H1 (cell line): ENCODE measurements around the gene RBM10. TPM values are rescaled to one million over a fixed set of nuclear protein-coding genes. Genes with fewer than 3 reads are reported as not detected.

ENCODE experiments used
- CTCF ChIA-PET: fragments of 300-600 bp; sonication (Branson Sonifier 250); formaldehyde crosslinking; loops from one replicate; lab custom pipeline; 2021; ENCODE audit not compliant: partially characterized antibody; lab: Charles Lee
- POLR2A ChIA-PET: fragments of 300-600 bp; sonication (Branson Sonifier 250); formaldehyde crosslinking; loops from one replicate; lab custom pipeline; 2021; ENCODE audit warnings: inconsistent platforms; ENCODE audit not compliant: partially characterized antibody; lab: Charles Lee
- DNase-seq, 2 experiments: peaks; one replicate each; pipeline versions ENCODE4 v3.0.0 to v3.0.0-alpha.2; 2010 to 2022; ENCODE audit warnings: low spot score in 2 of 2, low read depth in 1 of 2, mixed read lengths in 1 of 2
- FAIRE-seq: peaks from 2 replicates; lab custom pipeline; 2011; peaks lifted over from hg19 to GRCh38; lab: Jason Lieb, UNC
- H2AFZ ChIP-seq: 2 replicates; pipeline ENCODE4 v1.8.1; 2012; ENCODE audit warnings: low read length, inconsistent platforms
- H2AK5ac ChIP-seq: 2 replicates; pipeline ENCODE4 v1.6.1; 2013; ENCODE audit warnings: low read depth, low read length
- H2BK120ac ChIP-seq: replicated peaks from 2 replicates; pipeline ENCODE3; 2013; ENCODE audit warnings: low read depth, low read length, inconsistent platforms
- H2BK12ac ChIP-seq: 2 replicates; pipeline ENCODE4 v1.6.1; 2013; ENCODE audit warnings: low read depth, low read length
- H2BK15ac ChIP-seq: 2 replicates; pipeline ENCODE4 v1.6.1; 2013; ENCODE audit warnings: low read length
- H2BK20ac ChIP-seq: 2 replicates; pipeline ENCODE4 v1.6.1; 2013; ENCODE audit warnings: low read length
- H2BK5ac ChIP-seq: 2 replicates; pipeline ENCODE4 v1.6.1; 2013; ENCODE audit warnings: low read depth, low read length
- H3K14ac ChIP-seq: 2 replicates; pipeline ENCODE4 v1.6.1; 2013; ENCODE audit warnings: inconsistent platforms; ENCODE audit not compliant: insufficient read length
- H3K18ac ChIP-seq: 2 replicates; pipeline ENCODE4 v1.6.1; 2013; ENCODE audit warnings: low read length; ENCODE audit errors: extremely low read depth
- H3K23ac ChIP-seq: 2 replicates; pipeline ENCODE4 v1.6.1; 2013; ENCODE audit warnings: inconsistent platforms; ENCODE audit not compliant: insufficient read length
- H3K23me2 ChIP-seq: 2 replicates; pipeline ENCODE4 v1.6.1; 2013; ENCODE audit warnings: low read depth, low read length
- H3K27ac ChIP-seq: 2 replicates; pipeline ENCODE4 v1.6.1; 2011; ENCODE audit warnings: low read depth, low read length, inconsistent platforms
- H3K27me3 ChIP-seq, 4 experiments: replicated peaks in 1 of 4; 1 replicate in 1 of 4; 2 replicates in 3 of 4; pipeline versions ENCODE4 v1.6.1 to v1.8.1; 2011 to 2013; ENCODE audit warnings: low read length in 3 of 4, mild to moderate bottlenecking in 3 of 4, inconsistent platforms in 2 of 4, mixed read lengths in 2 of 4, moderate library complexity in 1 of 4; ENCODE audit not compliant: control insufficient read depth in 3 of 4, insufficient read depth in 3 of 4; ENCODE audit errors: extremely low read depth in 1 of 4
- H3K36me3 ChIP-seq, 4 experiments: 2 replicates each; pipeline versions ENCODE4 v1.6.1 to v1.8.1; 2011 to 2013; ENCODE audit warnings: mild to moderate bottlenecking in 4 of 4, low read length in 3 of 4, moderate library complexity in 2 of 4, control low read depth in 1 of 4, inconsistent platforms in 1 of 4; ENCODE audit not compliant: insufficient read depth in 4 of 4, control insufficient read depth in 2 of 4
- H3K4ac ChIP-seq: replicated peaks from 2 replicates; pipeline ENCODE3; 2013; ENCODE audit warnings: low read length, low read depth, mixed read lengths, inconsistent platforms; ENCODE audit not compliant: insufficient read length
- H3K4me1 ChIP-seq, 4 experiments: replicated peaks in 1 of 4; 1 replicate in 1 of 4; 2 replicates in 3 of 4; pipeline versions ENCODE4 v1.6.1 to v1.8.1; 2011 to 2013; ENCODE audit warnings: low read length in 3 of 4, inconsistent platforms in 2 of 4, mixed read lengths in 1 of 4; ENCODE audit not compliant: insufficient read depth in 4 of 4, control insufficient read depth in 3 of 4
- H3K4me2 ChIP-seq, 2 experiments: 2 replicates each; pipeline versions ENCODE4 v1.6.1 to v1.8.1; 2011 to 2013; ENCODE audit warnings: low read depth in 2 of 2, low read length in 2 of 2, control low read depth in 1 of 2, inconsistent platforms in 1 of 2, mild to moderate bottlenecking in 1 of 2; ENCODE audit not compliant: insufficient read depth in 1 of 2
- H3K4me3 ChIP-seq, 4 experiments: fragments of 200-600, 300-600 bp in 1 of 4; sonication (generic), shearing (Covaris generic), sonication (Bioruptor Twin) in 1 of 4; 2 replicates each; pipeline versions ENCODE4 v1.5.1 to v1.8.1; 2011 to 2016; ENCODE audit warnings: low read length in 4 of 4, low read depth in 3 of 4, control low read depth in 2 of 4, inconsistent platforms in 2 of 4, mild to moderate bottlenecking in 2 of 4, mixed read lengths in 1 of 4, moderate library complexity in 1 of 4; ENCODE audit not compliant: insufficient read depth in 2 of 4; ENCODE audit errors: extremely low read depth in 1 of 4
- H3K56ac ChIP-seq: replicated peaks from 2 replicates; pipeline ENCODE3; 2013; ENCODE audit warnings: low read depth, mild to moderate bottlenecking, mixed read lengths, low read length, inconsistent platforms; ENCODE audit not compliant: insufficient read length
- H3K79me1 ChIP-seq: 2 replicates; pipeline ENCODE4 v1.6.1; 2013; ENCODE audit warnings: low read depth, low read length, control low read depth
- H3K79me2 ChIP-seq, 2 experiments: 2 replicates each; pipeline versions ENCODE4 v1.6.1 to v1.8.1; 2012 to 2013; ENCODE audit warnings: low read length in 2 of 2, mild to moderate bottlenecking in 2 of 2, inconsistent platforms in 1 of 2; ENCODE audit not compliant: insufficient read depth in 2 of 2, control insufficient read depth in 1 of 2
- H3K9ac ChIP-seq, 4 experiments: replicated peaks in 1 of 4; 1 replicate in 1 of 4; 2 replicates in 3 of 4; pipeline versions ENCODE4 v1.6.1 to v1.8.1; 2011 to 2013; ENCODE audit warnings: low read depth in 3 of 4, low read length in 3 of 4, control low read depth in 2 of 4, mild to moderate bottlenecking in 2 of 4, moderate library complexity in 2 of 4, inconsistent platforms in 1 of 4; ENCODE audit errors: extremely low read depth in 1 of 4
- H3K9me3 ChIP-seq, 2 experiments: 2 replicates each; pipeline versions ENCODE4 v1.6.1 to v1.8.1; 2012 to 2013; ENCODE audit warnings: mild to moderate bottlenecking in 2 of 2, moderate library complexity in 2 of 2, control low read depth in 1 of 2, inconsistent platforms in 1 of 2, low read depth in 1 of 2, low read length in 1 of 2, mixed read lengths in 1 of 2; ENCODE audit not compliant: insufficient read depth in 2 of 2
- H4K20me1 ChIP-seq, 2 experiments: replicated peaks in 1 of 2; 2 replicates each; pipeline versions ENCODE3 to v1.8.1; 2011 to 2013; ENCODE audit warnings: inconsistent platforms in 2 of 2, low read length in 2 of 2, mild to moderate bottlenecking in 1 of 2; ENCODE audit not compliant: insufficient read depth in 2 of 2, control insufficient read depth in 1 of 2
- H4K5ac ChIP-seq: 2 replicates; pipeline ENCODE4 v1.6.1; 2013; ENCODE audit warnings: low read length, low read depth, mixed read lengths, inconsistent platforms; ENCODE audit not compliant: insufficient read length
- H4K8ac ChIP-seq: 2 replicates; pipeline ENCODE4 v1.8.0; 2013; ENCODE audit warnings: mild to moderate bottlenecking, moderate library complexity, low read length, inconsistent platforms; ENCODE audit not compliant: insufficient read depth; ENCODE audit errors: extremely low read depth
- H4K91ac ChIP-seq: replicated peaks from 2 replicates; pipeline ENCODE3; 2013; ENCODE audit warnings: low read length, mixed read lengths, inconsistent platforms; ENCODE audit not compliant: insufficient read length
- BACH1 ChIP-seq: IDR thresholded peaks from 2 replicates; pipeline ENCODE4 v1.6.1; 2012; ENCODE audit warnings: low read length, improper control_type of control experiment
- CREB1 ChIP-seq: IDR thresholded peaks from 2 replicates; pipeline ENCODE4 v1.6.1; 2012; ENCODE audit warnings: inconsistent platforms
- GTF2F1 ChIP-seq: IDR thresholded peaks from 2 replicates; pipeline ENCODE4 v1.6.1; 2012; ENCODE audit warnings: low read depth, low read length, improper control_type of control experiment, borderline replicate concordance
- SIN3A ChIP-seq, 2 experiments: IDR thresholded peaks in 1 of 2; conservative IDR thresholded peaks in 1 of 2; 2 replicates each; pipeline ENCODE4 v1.6.1; 2011 to 2012; ENCODE audit warnings: low read length in 2 of 2, improper control_type of control experiment in 1 of 2, low read depth in 1 of 2, mild to moderate bottlenecking in 1 of 2
- SP4 ChIP-seq: IDR thresholded peaks from 2 replicates; pipeline ENCODE4 v1.6.1; 2012; ENCODE audit warnings: low read length, inconsistent platforms
- polyA plus RNA-seq, 7 experiments: library from polyadenylated mRNA; depleted of rRNA in 3 of 7; stranded (reverse) in 5 of 7; unstranded in 2 of 7; fragments of >200 nt in 5 of 7; fragments of 200-250 nt in 2 of 7; gene quantifications; 1 replicate in 5 of 7; 2 replicates in 1 of 7; 4 replicates in 1 of 7; pipeline versions ENCODE4 v1.2.1 to v1.2.3, GENCODE V29; 2011 to 2013; ENCODE audit warnings: missing spikeins in 2 of 7, mixed read lengths in 2 of 7
- total RNA-seq: library from RNA; stranded (reverse); fragmentation: NEBNext Ultra II Directional; extraction: Animal tissue kit (Norgen Biotek cat#: 25700); gene quantifications from 2 replicates; pipeline ENCODE4 v1.2.1, GENCODE V29; 2021

Gene RBM10
- total and polyA plus RNA-seq, 2 of the 8 experiments (the other 6 are each of a cell fraction or from before 2014, with no cell fraction given), result 35.7 to 64.0 TPM

DNA sequence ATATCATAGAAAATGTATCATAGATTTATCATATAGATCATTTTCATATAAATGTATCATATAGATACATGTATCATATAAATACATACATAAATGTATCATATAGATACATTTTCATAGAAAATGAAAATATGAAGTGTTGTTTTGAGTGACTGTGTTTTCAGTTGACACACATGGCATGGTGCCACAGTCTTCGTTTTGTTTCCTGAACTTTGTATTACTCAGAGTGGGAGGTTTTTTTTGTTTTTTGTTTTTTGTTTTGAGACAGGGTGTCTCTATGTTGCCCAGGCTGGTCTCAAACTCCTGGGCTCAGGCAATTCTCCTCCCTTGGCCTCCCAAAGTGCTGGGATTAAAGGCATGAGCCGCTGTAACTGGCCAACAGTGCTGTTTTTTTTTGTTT, 3.9 kb downstream of the RBM10 start (continued):
- no peak for TF ChIP-seq CREB1

DNA sequence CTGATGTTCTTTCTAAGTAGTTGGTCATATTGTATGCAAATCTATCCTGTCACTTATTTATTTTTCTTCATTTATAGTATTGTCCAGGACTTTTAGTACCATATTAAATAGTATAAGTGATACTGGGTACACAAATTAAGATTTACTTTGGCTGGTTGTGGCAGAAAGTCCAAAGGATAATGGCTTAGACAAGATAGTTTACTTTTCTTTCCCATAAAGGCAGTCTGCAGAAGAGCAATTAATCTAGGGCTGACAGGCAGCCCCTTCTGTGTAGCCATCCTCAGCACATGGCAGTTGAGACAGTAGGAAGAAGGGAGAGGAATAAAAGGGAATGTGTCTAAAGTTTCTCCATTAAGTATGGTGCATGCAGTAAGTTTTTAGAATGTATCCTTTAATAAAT, 6.4 kb downstream of the RBM10 start:
- peaks cover 0 to 16% (median 2%) of the 10 kb centered on the region in 4 experiments; a peak in 3 of 8 replicates for H3K36me3 ChIP-seq
- peaks cover 10 to 71% of the 10 kb centered on the region in 2 experiments for H3K79me2 ChIP-seq
- no peak overlapping the region for H2BK120ac ChIP-seq
- CTCF ChIA-PET, result interaction anchor here (1.3 kb wide), 1 partner anchor 19 kb away, joined by 5 read pairs; no protein-coding TSS in a partner anchor
- no peak overlapping the region for H3K4ac ChIP-seq
- H2AFZ ChIP-seq, result no peak overlapping the region
- H2BK15ac ChIP-seq, result no peak overlapping the region
- H2AK5ac ChIP-seq, result no peak overlapping the region
- H3K27me3 ChIP-seq, result no peaks in the 10 kb centered on the region
- TF ChIP-seq BACH1 (no peak), GTF2F1 (no peak), SP4 (no peak), SIN3A (conservative IDR thresholded peaks at IDR 0.05 in 1 of 2, IDR thresholded peaks at IDR 0.05 in 1 of 2; ENCODE audit: low read depth in 1 of 2, low read length in 2 of 2) (no peak), CREB1 (no peak)
- TF ChIP-seq, all 59 proteins: peak for 0
- Histone ChIP-seq H3K4me1 (peaks cover 0 to 3% (median 1%) of the 10 kb centered on the region in 4 experiments; a peak in 2 of 7 replicates), H3K4me3 (no peak overlapping the region), H3K14ac (no peak overlapping the region), H3K23me2 (peaks cover under 1% of the 10 kb centered on the region; the same call in 1 of the 2 replicates), H3K27ac (no peak overlapping the region), H3K79me1 (no peaks in the 10 kb centered on the region), H2BK20ac (no peak overlapping the region), H3K23ac (no peak overlapping the region), H3K9ac (no peak overlapping the region), H4K20me1 (peaks cover 6 to 8% of the 10 kb centered on the region in 2 experiments), H4K8ac (no peak overlapping the region), H3K18ac (no peak overlapping the region), H3K56ac (no peak overlapping the region), H3K9me3 (no peaks in the 10 kb centered on the region), H4K91ac (no peak overlapping the region), H2BK5ac (no peak overlapping the region), H2BK12ac (no peak overlapping the region), H3K4me2 (no peak overlapping the region), H4K5ac (no peak overlapping the region)
- POLR2A ChIA-PET, result interaction anchor here (1.3 kb wide), 1 partner anchor 66 kb away, joined by 6 read pairs; no protein-coding TSS in a partner anchor
- DNase-seq (no peak), FAIRE-seq (no peak)
